Measurements from ENCODE around the gene PAOX.

- TF ChIP-seq CTCF (IDR thresholded peaks at IDR 0.05) (no peak), POLR2A (IDR thresholded peaks at IDR 0.05) (no peak)
Observed at GRCh38 chr10:133357285-133358161, 21.5 kb upstream of the PAOX start, which contains the start of gene FUOM.
